ENCODE data around the gene DNAJC5.
A peak's percentile ranks its signal among the peaks of the same experiment; 100 is the strongest.

The DNAJC5 gene

GRCh38 chr20:63940071-63940471, 45.1 kb downstream of the DNAJC5 start:
- no peak for DNase-seq (ENCODE audit: low read depth in 2 of 2)

- no peak for DNase-seq (ENCODE audit: low read depth in 2 of 2)
Measured at GRCh38 chr20:63940472-63941266, 45.7 kb downstream of the DNAJC5 start.

- peak; percentile 34 to 63 for DNase-seq (ENCODE audit: low read depth in 2 of 2)
Measured at GRCh38 chr20:63941282-63942081, 46.6 kb downstream of the DNAJC5 start.

GRCh38 chr20:63942250-63942951, 47.5 kb downstream of the DNAJC5 start:
- DNase-seq (ENCODE audit: low read depth in 2 of 2) = peak in 1 of 2 donors; percentile 24

GRCh38 chr20:63942969-63943807, 48.3 kb downstream of the DNAJC5 start:
- DNase-seq (ENCODE audit: low read depth in 2 of 2) = no peak

GRCh38 chr20:63943808-63944077, 48.8 kb downstream of the DNAJC5 start:
- DNase-seq (ENCODE audit: low read depth in 2 of 2) = no peak

- no peak for DNase-seq (ENCODE audit: low read depth in 2 of 2)
Measured at GRCh38 chr20:63944078-63944941, 49.4 kb downstream of the DNAJC5 start.

- DNase-seq (ENCODE audit: low read depth in 2 of 2) = no peak
Measured at GRCh38 chr20:63945031-63945658, 50.2 kb downstream of the DNAJC5 start.

GRCh38 chr20:63945921-63946920, 51.3 kb downstream of the DNAJC5 start:
- no peak for DNase-seq (ENCODE audit: low read depth in 2 of 2)

- DNase-seq (ENCODE audit: low read depth in 2 of 2) = no peak
Measured at GRCh38 chr20:63946986-63947637, 52.2 kb downstream of the DNAJC5 start.

- DNase-seq (ENCODE audit: low read depth in 2 of 2) = no peak
Measured at GRCh38 chr20:63947638-63948456, 52.9 kb downstream of the DNAJC5 start.

- no peak for DNase-seq (ENCODE audit: low read depth in 2 of 2)
Measured at GRCh38 chr20:63950701-63951397, 55.9 kb downstream of the DNAJC5 start.

GRCh38 chr20:63951398-63952209, 56.7 kb downstream of the DNAJC5 start:
- DNase-seq (ENCODE audit: low read depth in 2 of 2) = no peak

GRCh38 chr20:63952210-63952535, 57.2 kb downstream of the DNAJC5 start:
- DNase-seq (ENCODE audit: low read depth in 2 of 2) = no peak

- no peak for DNase-seq (ENCODE audit: low read depth in 2 of 2)
Measured at GRCh38 chr20:63952769-63953168, 57.8 kb downstream of the DNAJC5 start.

- no peak for DNase-seq (ENCODE audit: low read depth in 2 of 2)
Measured at GRCh38 chr20:63953764-63954429, 59.0 kb downstream of the DNAJC5 start.
